GM23338 (cell line): Measurements from ENCODE around the gene CDV3. TPM values are rescaled to one million over a fixed set of nuclear protein-coding genes. Genes with fewer than 3 reads are reported as not detected.

Source experiments
- ATAC-seq: fragments of 200-7000 bp; cut with Tn5 transposase; 3 replicates; pipeline ENCODE4 v1.9.1; 2020
- DNase-seq: peaks from one replicate; pipeline ENCODE4 v3.0.0-alpha.2; 2015; ENCODE audit warnings: low spot score
- H2AFZ ChIP-seq: fragments of 200-600 bp; sonication (generic); 2 replicates; pipeline ENCODE4 v1.8.0; 2016; ENCODE audit warnings: antibody characterized with exemption, mild to moderate bottlenecking, moderate library complexity
- H3F3A ChIP-seq: fragments of 200-600 bp; sonication (generic); replicated peaks from 2 replicates; pipeline ENCODE4 v1.8.0; 2017; ENCODE audit warnings: antibody characterized with exemption, mixed run types, low read depth
- H3K27ac ChIP-seq: fragments of 200-600 bp; sonication (generic); 2 replicates; pipeline ENCODE4 v1.6.1; 2016; ENCODE audit warnings: low read depth
- H3K27me3 ChIP-seq: fragments of 200-600 bp; sonication (generic); 2 replicates; pipeline ENCODE4 v1.8.0; 2016; ENCODE audit warnings: mild to moderate bottlenecking, mixed run types, moderate library complexity; ENCODE audit not compliant: insufficient read depth
- H3K36me3 ChIP-seq: fragments of 200-600 bp; sonication (generic); 2 replicates; pipeline ENCODE4 v1.8.0; 2016; ENCODE audit warnings: mild to moderate bottlenecking; ENCODE audit not compliant: insufficient read depth
- H3K4me1 ChIP-seq: fragments of 200-600 bp; sonication (generic); 2 replicates; pipeline ENCODE4 v1.8.0; 2016; ENCODE audit warnings: mild to moderate bottlenecking, moderate library complexity; ENCODE audit not compliant: insufficient read depth
- H3K4me2 ChIP-seq: fragments of 200-600 bp; sonication (generic); 2 replicates; pipeline ENCODE4 v1.7.1; 2017; ENCODE audit warnings: mixed run types
- H3K4me3 ChIP-seq: fragments of 200-600 bp; sonication (generic); 2 replicates; pipeline ENCODE4 v1.6.1; 2016; ENCODE audit warnings: mixed run types
- H3K79me2 ChIP-seq: fragments of 200-600 bp; sonication (generic); replicated peaks from 2 replicates; pipeline ENCODE4 v1.8.0; 2017; ENCODE audit warnings: mild to moderate bottlenecking; ENCODE audit not compliant: insufficient read depth
- H3K9me2 ChIP-seq: fragments of 200-600 bp; sonication (generic); 2 replicates; pipeline ENCODE4 v1.8.0; 2017; ENCODE audit not compliant: insufficient read depth
- H4K20me1 ChIP-seq: fragments of 200-600 bp; sonication (generic); replicated peaks from 2 replicates; pipeline ENCODE4 v1.8.0; 2017; ENCODE audit warnings: mild to moderate bottlenecking; ENCODE audit not compliant: insufficient read depth
- H3K27ac Mint-ChIP-seq: 2 replicates; pipeline ENCODE4 v1.8.0; 2020; ENCODE audit warnings: inconsistent platforms, mild to moderate bottlenecking, moderate library complexity, mixed read lengths
- H3K27me3 Mint-ChIP-seq: 3 replicates; pipeline ENCODE4 v1.8.0; 2022; ENCODE audit warnings: low read depth, mild to moderate bottlenecking, moderate library complexity, mixed read lengths, inconsistent platforms; ENCODE audit not compliant: insufficient read depth, poor library complexity
- H3K36me3 Mint-ChIP-seq: 3 replicates; pipeline ENCODE4 v1.8.0; 2021; ENCODE audit warnings: low read depth, mild to moderate bottlenecking, inconsistent platforms, moderate library complexity, mixed read lengths
- H3K4me1 Mint-ChIP-seq: 3 replicates; pipeline ENCODE4 v1.8.0; 2020; ENCODE audit warnings: mild to moderate bottlenecking, inconsistent platforms, mixed read lengths
- H3K4me3 Mint-ChIP-seq: 3 replicates; pipeline ENCODE4 v1.8.0; 2021; ENCODE audit warnings: moderate library complexity, mild to moderate bottlenecking, inconsistent platforms, mixed read lengths
- H3K9me3 Mint-ChIP-seq: 3 replicates; pipeline ENCODE4 v1.8.0; 2020; ENCODE audit warnings: moderate library complexity, mild to moderate bottlenecking, inconsistent platforms, mixed read lengths
- CREB1 ChIP-seq: fragments of 250-450 bp; sonication (Bioruptor Pico); IDR thresholded peaks from 2 replicates; pipeline ENCODE4 v1.5.0; 2020; ENCODE audit warnings: low read depth, mild to moderate bottlenecking, moderate library complexity
- EZH2 ChIP-seq: fragments of 200-600 bp; sonication (generic); IDR thresholded peaks from one replicate; pipeline ENCODE4 v1.8.0; 2017; ENCODE audit warnings: antibody characterized with exemption, mild to moderate bottlenecking, low read depth; ENCODE audit not compliant: unreplicated experiment
- EZH2phosphoT487 ChIP-seq: fragments of 200-600 bp; sonication (generic); IDR thresholded peaks from one replicate; pipeline ENCODE4 v1.8.1; 2018; ENCODE audit warnings: antibody characterized with exemption; ENCODE audit not compliant: unreplicated experiment
- JUNB ChIP-seq: IDR thresholded peaks from one replicate; pipeline ENCODE4 v1.6.1; 2016; ENCODE audit warnings: antibody characterized with exemption; ENCODE audit not compliant: unreplicated experiment
- NANOG ChIP-seq: IDR thresholded peaks from 2 replicates; pipeline ENCODE4 v1.6.1; 2016; ENCODE audit warnings: antibody characterized with exemption, borderline replicate concordance
- POLR2AphosphoS5 ChIP-seq: IDR thresholded peaks from 2 replicates; pipeline ENCODE4 v1.6.1; 2016; ENCODE audit warnings: antibody characterized with exemption, low read depth
- STAT1 ChIP-seq: IDR thresholded peaks from one replicate; pipeline ENCODE4 v1.6.1; 2016; ENCODE audit warnings: antibody characterized with exemption; ENCODE audit not compliant: unreplicated experiment
- ZNF114 ChIP-seq: fragments of 250-450 bp; sonication (Bioruptor Pico); IDR thresholded peaks from 2 replicates; pipeline ENCODE4 v1.5.0; 2020; ENCODE audit warnings: mild to moderate bottlenecking, moderate library complexity
- ZNF331 ChIP-seq: fragments of 250-450 bp; sonication (Bioruptor Pico); IDR thresholded peaks from 2 replicates; pipeline ENCODE4 v1.5.0; 2020; ENCODE audit warnings: low read depth, mild to moderate bottlenecking, moderate library complexity
- polyA plus RNA-seq: library from polyadenylated mRNA; unstranded; fragments of >200 nt; fragmentation: Nextera tagmentation; extraction: Ambion mirVana; gene quantifications from 2 replicates; pipeline ENCODE4 v1.2.1, GENCODE V29; 2016
- total RNA-seq: library from RNA; depleted of rRNA; stranded (reverse); fragments of >200 nt; shearing (Covaris generic); gene quantifications from 2 replicates; pipeline ENCODE4 v1.2.3, GENCODE V29; 2014
- TF ChIP-seq, protein P1 (sequence below): IDR thresholded peaks from 2 replicates; pipeline ENCODE4 v1.6.1; 2016; ENCODE audit warnings: antibody characterized with exemption
- TF ChIP-seq, protein P2 (sequence below): fragments of 250-450 bp; sonication (Bioruptor Pico); IDR thresholded peaks from 2 replicates; pipeline ENCODE4 v1.5.0; 2020; ENCODE audit warnings: mild to moderate bottlenecking, moderate library complexity
- TF ChIP-seq, protein P3 (sequence below), 2 experiments: fragments of 200-600 bp in 1 of 2; sonication (generic) in 1 of 2; conservative IDR thresholded peaks; 2 replicates each; pipeline versions ENCODE4 v1.5.1 to v1.6.1; 2016 to 2017; ENCODE audit warnings: antibody characterized with exemption in 2 of 2, low read depth in 2 of 2, mild to moderate bottlenecking in 2 of 2, moderate library complexity in 1 of 2
- TF ChIP-seq, protein P4 (sequence below): IDR thresholded peaks from one replicate; pipeline ENCODE4 v1.6.1; 2018; ENCODE audit warnings: antibody characterized with exemption; ENCODE audit not compliant: unreplicated experiment

The CDV3 gene
- total and polyA plus RNA-seq, 2 experiments from 2014 or later, result 36.6 to 119 TPM

DNA sequence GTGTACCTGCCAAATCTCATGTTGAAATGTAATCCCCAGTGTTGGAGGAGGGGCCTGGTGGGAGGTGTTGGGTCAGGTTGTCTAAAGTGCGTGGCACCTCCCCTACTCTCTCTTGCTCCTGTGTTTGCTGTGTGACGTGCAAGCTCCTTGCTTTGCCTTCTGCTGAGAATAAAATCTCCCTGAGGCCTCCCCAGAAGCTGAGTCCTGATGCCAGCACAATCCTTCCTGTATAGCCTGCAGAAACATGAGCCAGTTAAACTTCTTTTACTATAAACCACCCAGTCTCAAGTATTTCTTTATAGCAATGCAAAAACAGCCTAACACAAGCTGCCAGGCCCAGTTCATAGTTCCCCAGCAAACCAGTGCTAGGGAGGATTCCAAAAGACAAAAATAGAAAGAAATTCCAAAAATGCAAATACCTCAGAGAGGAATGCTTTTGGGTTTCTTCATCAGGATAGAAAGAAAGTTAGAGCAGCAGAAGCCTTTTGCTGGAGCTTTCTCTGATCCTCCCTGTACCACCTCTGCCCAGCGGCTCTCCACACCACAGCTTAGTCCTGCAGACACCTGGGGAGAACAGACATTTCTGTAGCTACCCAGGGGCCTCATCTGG, 25.9 kb upstream of the CDV3 start:
- H3K4me1 Mint-ChIP-seq, result peaks cover 14% of the 10 kb centered on the region
- Histone ChIP-seq H3F3A (no peaks in the 10 kb centered on the region), H3K79me2 (no peaks in the 10 kb centered on the region), H3K9me2 (no peaks in the 10 kb centered on the region), H3K27ac (peak overlapping the region; percentile 56; the same call in 1 of the 2 replicates), H2AFZ (peak overlapping the region; percentile 11; the same call in 1 of the 2 replicates), H3K36me3 (no peaks in the 10 kb centered on the region), H4K20me1 (no peaks in the 10 kb centered on the region), H3K4me2 (peak overlapping the region; percentile 53; the same call in 1 of the 2 replicates), H3K27me3 (no peaks in the 10 kb centered on the region), H3K4me3 (no peak overlapping the region), H3K4me1 (peaks cover 7% of the 10 kb centered on the region; the same call in 1 of the 2 replicates)
- peak overlapping the region; percentile 80 for H3K27ac Mint-ChIP-seq
- peak; percentile 82 for ATAC-seq
- peaks cover 10% of the 10 kb centered on the region; the same call in 1 of the 3 replicates for H3K36me3 Mint-ChIP-seq
- no peaks in the 10 kb centered on the region for H3K27me3 Mint-ChIP-seq
- TF ChIP-seq, protein P1, sequence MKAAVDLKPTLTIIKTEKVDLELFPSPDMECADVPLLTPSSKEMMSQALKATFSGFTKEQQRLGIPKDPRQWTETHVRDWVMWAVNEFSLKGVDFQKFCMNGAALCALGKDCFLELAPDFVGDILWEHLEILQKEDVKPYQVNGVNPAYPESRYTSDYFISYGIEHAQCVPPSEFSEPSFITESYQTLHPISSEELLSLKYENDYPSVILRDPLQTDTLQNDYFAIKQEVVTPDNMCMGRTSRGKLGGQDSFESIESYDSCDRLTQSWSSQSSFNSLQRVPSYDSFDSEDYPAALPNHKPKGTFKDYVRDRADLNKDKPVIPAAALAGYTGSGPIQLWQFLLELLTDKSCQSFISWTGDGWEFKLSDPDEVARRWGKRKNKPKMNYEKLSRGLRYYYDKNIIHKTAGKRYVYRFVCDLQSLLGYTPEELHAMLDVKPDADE, result no peak
- no peak for TF ChIP-seq CREB1
- no peak for TF ChIP-seq ZNF331 (CRISPR knock-in tag)
- no peak for TF ChIP-seq EZH2
- no peak for TF ChIP-seq STAT1
- TF ChIP-seq, protein P2, sequence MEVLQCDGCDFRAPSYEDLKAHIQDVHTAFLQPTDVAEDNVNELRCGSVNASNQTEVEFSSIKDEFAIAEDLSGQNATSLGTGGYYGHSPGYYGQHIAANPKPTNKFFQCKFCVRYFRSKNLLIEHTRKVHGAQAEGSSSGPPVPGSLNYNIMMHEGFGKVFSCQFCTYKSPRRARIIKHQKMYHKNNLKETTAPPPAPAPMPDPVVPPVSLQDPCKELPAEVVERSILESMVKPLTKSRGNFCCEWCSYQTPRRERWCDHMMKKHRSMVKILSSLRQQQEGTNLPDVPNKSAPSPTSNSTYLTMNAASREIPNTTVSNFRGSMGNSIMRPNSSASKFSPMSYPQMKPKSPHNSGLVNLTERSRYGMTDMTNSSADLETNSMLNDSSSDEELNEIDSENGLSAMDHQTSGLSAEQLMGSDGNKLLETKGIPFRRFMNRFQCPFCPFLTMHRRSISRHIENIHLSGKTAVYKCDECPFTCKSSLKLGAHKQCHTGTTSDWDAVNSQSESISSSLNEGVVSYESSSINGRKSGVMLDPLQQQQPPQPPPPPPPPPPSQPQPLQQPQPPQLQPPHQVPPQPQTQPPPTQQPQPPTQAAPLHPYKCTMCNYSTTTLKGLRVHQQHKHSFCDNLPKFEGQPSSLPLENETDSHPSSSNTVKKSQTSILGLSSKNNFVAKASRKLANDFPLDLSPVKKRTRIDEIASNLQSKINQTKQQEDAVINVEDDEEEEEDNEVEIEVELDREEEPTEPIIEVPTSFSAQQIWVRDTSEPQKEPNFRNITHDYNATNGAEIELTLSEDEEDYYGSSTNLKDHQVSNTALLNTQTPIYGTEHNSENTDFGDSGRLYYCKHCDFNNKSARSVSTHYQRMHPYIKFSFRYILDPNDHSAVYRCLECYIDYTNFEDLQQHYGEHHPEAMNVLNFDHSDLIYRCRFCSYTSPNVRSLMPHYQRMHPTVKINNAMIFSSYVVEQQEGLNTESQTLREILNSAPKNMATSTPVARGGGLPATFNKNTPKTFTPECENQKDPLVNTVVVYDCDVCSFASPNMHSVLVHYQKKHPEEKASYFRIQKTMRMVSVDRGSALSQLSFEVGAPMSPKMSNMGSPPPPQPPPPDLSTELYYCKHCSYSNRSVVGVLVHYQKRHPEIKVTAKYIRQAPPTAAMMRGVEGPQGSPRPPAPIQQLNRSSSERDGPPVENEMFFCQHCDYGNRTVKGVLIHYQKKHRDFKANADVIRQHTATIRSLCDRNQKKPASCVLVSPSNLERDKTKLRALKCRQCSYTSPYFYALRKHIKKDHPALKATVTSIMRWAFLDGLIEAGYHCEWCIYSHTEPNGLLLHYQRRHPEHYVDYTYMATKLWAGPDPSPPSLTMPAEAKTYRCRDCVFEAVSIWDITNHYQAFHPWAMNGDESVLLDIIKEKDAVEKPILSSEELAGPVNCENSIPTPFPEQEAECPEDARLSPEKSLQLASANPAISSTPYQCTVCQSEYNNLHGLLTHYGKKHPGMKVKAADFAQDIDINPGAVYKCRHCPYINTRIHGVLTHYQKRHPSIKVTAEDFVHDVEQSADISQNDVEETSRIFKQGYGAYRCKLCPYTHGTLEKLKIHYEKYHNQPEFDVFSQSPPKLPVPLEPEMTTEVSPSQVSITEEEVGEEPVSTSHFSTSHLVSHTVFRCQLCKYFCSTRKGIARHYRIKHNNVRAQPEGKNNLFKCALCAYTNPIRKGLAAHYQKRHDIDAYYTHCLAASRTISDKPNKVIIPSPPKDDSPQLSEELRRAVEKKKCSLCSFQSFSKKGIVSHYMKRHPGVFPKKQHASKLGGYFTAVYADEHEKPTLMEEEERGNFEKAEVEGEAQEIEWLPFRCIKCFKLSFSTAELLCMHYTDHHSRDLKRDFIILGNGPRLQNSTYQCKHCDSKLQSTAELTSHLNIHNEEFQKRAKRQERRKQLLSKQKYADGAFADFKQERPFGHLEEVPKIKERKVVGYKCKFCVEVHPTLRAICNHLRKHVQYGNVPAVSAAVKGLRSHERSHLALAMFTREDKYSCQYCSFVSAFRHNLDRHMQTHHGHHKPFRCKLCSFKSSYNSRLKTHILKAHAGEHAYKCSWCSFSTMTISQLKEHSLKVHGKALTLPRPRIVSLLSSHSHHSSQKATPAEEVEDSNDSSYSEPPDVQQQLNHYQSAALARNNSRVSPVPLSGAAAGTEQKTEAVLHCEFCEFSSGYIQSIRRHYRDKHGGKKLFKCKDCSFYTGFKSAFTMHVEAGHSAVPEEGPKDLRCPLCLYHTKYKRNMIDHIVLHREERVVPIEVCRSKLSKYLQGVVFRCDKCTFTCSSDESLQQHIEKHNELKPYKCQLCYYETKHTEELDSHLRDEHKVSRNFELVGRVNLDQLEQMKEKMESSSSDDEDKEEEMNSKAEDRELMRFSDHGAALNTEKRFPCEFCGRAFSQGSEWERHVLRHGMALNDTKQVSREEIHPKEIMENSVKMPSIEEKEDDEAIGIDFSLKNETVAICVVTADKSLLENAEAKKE, result no peak
- TF ChIP-seq POLR2AphosphoS5, result no peak
- TF ChIP-seq, protein P3, sequence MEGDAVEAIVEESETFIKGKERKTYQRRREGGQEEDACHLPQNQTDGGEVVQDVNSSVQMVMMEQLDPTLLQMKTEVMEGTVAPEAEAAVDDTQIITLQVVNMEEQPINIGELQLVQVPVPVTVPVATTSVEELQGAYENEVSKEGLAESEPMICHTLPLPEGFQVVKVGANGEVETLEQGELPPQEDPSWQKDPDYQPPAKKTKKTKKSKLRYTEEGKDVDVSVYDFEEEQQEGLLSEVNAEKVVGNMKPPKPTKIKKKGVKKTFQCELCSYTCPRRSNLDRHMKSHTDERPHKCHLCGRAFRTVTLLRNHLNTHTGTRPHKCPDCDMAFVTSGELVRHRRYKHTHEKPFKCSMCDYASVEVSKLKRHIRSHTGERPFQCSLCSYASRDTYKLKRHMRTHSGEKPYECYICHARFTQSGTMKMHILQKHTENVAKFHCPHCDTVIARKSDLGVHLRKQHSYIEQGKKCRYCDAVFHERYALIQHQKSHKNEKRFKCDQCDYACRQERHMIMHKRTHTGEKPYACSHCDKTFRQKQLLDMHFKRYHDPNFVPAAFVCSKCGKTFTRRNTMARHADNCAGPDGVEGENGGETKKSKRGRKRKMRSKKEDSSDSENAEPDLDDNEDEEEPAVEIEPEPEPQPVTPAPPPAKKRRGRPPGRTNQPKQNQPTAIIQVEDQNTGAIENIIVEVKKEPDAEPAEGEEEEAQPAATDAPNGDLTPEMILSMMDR (conservative IDR thresholded peaks at IDR 0.05; ENCODE audit: low read depth in 2 of 2), result no peak
- TF ChIP-seq JUNB, result no peak
- TF ChIP-seq NANOG, result no peak
- no peak for TF ChIP-seq EZH2phosphoT487
- TF ChIP-seq, protein P4, sequence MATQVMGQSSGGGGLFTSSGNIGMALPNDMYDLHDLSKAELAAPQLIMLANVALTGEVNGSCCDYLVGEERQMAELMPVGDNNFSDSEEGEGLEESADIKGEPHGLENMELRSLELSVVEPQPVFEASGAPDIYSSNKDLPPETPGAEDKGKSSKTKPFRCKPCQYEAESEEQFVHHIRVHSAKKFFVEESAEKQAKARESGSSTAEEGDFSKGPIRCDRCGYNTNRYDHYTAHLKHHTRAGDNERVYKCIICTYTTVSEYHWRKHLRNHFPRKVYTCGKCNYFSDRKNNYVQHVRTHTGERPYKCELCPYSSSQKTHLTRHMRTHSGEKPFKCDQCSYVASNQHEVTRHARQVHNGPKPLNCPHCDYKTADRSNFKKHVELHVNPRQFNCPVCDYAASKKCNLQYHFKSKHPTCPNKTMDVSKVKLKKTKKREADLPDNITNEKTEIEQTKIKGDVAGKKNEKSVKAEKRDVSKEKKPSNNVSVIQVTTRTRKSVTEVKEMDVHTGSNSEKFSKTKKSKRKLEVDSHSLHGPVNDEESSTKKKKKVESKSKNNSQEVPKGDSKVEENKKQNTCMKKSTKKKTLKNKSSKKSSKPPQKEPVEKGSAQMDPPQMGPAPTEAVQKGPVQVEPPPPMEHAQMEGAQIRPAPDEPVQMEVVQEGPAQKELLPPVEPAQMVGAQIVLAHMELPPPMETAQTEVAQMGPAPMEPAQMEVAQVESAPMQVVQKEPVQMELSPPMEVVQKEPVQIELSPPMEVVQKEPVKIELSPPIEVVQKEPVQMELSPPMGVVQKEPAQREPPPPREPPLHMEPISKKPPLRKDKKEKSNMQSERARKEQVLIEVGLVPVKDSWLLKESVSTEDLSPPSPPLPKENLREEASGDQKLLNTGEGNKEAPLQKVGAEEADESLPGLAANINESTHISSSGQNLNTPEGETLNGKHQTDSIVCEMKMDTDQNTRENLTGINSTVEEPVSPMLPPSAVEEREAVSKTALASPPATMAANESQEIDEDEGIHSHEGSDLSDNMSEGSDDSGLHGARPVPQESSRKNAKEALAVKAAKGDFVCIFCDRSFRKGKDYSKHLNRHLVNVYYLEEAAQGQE, result no peak
- no peak for TF ChIP-seq ZNF114 (CRISPR knock-in tag)
- peak; percentile 56 for DNase-seq
- H3K4me3 Mint-ChIP-seq, result no peak overlapping the region
- H3K9me3 Mint-ChIP-seq, result peaks cover 19% of the 10 kb centered on the region; the same call in 2 of the 3 replicates
